ENCODE measurements around the gene GSG1L.
"Not testable (repeated sequence)": the region's sequence is repeated elsewhere in the genome, so short reads cannot be mapped to it uniquely, and the experiment has no call there.

The GSG1L gene

GRCh38 chr16:27883576-27883975 lies 179.9 kb downstream of the GSG1L start:
- POLR2A ChIA-PET = no interaction called here

GRCh38 chr16:27880287-27880686 lies 183.2 kb downstream of the GSG1L start:
- TF ChIP-seq LEF1 (IDR thresholded peaks at IDR 0.05; ENCODE audit: borderline replicate concordance) = no peak
- TF ChIP-seq ARNT (IDR thresholded peaks at IDR 0.05) = no peak
- no peak for TF ChIP-seq BHLHE40 (IDR thresholded peaks at IDR 0.05; ENCODE audit: borderline replicate concordance)
- TF ChIP-seq NFRKB (IDR thresholded peaks at IDR 0.05) = no peak
- TF ChIP-seq L3MBTL2 (conservative IDR thresholded peaks at IDR 0.05) = no peak
- no peak for TF ChIP-seq FOXK2 (IDR thresholded peaks at IDR 0.05)
- TF ChIP-seq ZNF384 (IDR thresholded peaks at IDR 0.05) = no peak
- no peak for TF ChIP-seq PKNOX1 (IDR thresholded peaks at IDR 0.05)
- no peak for TF ChIP-seq HDGF (IDR thresholded peaks at IDR 0.05; ENCODE audit: borderline replicate concordance)
- TF ChIP-seq TARDBP (IDR thresholded peaks at IDR 0.05) = no peak
- no peak for TF ChIP-seq SP1 (IDR thresholded peaks at IDR 0.05)
- TF ChIP-seq FOXM1 (IDR thresholded peaks at IDR 0.05; ENCODE audit: borderline replicate concordance) = no peak
- no peak for TF ChIP-seq CTBP1 (IDR thresholded peaks at IDR 0.05; ENCODE audit: borderline replicate concordance)
- TF ChIP-seq SUZ12 (IDR thresholded peaks at IDR 0.05) = no peak
- TF ChIP-seq FOXA1 (IDR thresholded peaks at IDR 0.05) = no peak
- TF ChIP-seq ELF4 (IDR thresholded peaks at IDR 0.05) = no peak
- ChIA-PET CTCF (no interaction called here), POLR2A (no interaction called here)
- DNase-seq (ENCODE audit: extremely low spot score) = no peak

More at GRCh38 chr16:27883576-27883975, 179.9 kb downstream of the GSG1L start:
- no peak for DNase-seq (ENCODE audit: extremely low spot score)
- CTCF ChIA-PET = no interaction called here
- no peak for TF ChIP-seq HDGF (IDR thresholded peaks at IDR 0.05; ENCODE audit: borderline replicate concordance)
- no peak for TF ChIP-seq NFRKB (IDR thresholded peaks at IDR 0.05)
- TF ChIP-seq SUZ12 (IDR thresholded peaks at IDR 0.05) = no peak
- TF ChIP-seq TARDBP (IDR thresholded peaks at IDR 0.05) = no peak
- no peak for TF ChIP-seq LEF1 (IDR thresholded peaks at IDR 0.05; ENCODE audit: borderline replicate concordance)
- TF ChIP-seq FOXM1 (IDR thresholded peaks at IDR 0.05; ENCODE audit: borderline replicate concordance) = no peak
- no peak for TF ChIP-seq BHLHE40 (IDR thresholded peaks at IDR 0.05; ENCODE audit: borderline replicate concordance)
- no peak for TF ChIP-seq ELF4 (IDR thresholded peaks at IDR 0.05)
- no peak for TF ChIP-seq L3MBTL2 (conservative IDR thresholded peaks at IDR 0.05)
- TF ChIP-seq FOXK2 (IDR thresholded peaks at IDR 0.05) = no peak
- TF ChIP-seq PKNOX1 (IDR thresholded peaks at IDR 0.05) = no peak
- TF ChIP-seq FOXA1 (IDR thresholded peaks at IDR 0.05) = no peak
- TF ChIP-seq SP1 (IDR thresholded peaks at IDR 0.05) = no peak
- TF ChIP-seq ARNT (IDR thresholded peaks at IDR 0.05) = no peak
- no peak for TF ChIP-seq CTBP1 (IDR thresholded peaks at IDR 0.05; ENCODE audit: borderline replicate concordance)

- CTCF ChIA-PET = no interaction called here
- POLR2A ChIA-PET = no interaction called here
- no peak for DNase-seq (ENCODE audit: extremely low spot score)
- no peak for TF ChIP-seq BHLHE40 (IDR thresholded peaks at IDR 0.05; ENCODE audit: borderline replicate concordance)
- no peak for TF ChIP-seq SP1 (IDR thresholded peaks at IDR 0.05)
- no peak for TF ChIP-seq NFRKB (IDR thresholded peaks at IDR 0.05)
- TF ChIP-seq FOXA1 (IDR thresholded peaks at IDR 0.05) = no peak
- TF ChIP-seq CTBP1 (IDR thresholded peaks at IDR 0.05; ENCODE audit: borderline replicate concordance) = no peak
- no peak for TF ChIP-seq L3MBTL2 (conservative IDR thresholded peaks at IDR 0.05)
- TF ChIP-seq ELF4 (IDR thresholded peaks at IDR 0.05) = no peak
- no peak for TF ChIP-seq SUZ12 (IDR thresholded peaks at IDR 0.05)
- TF ChIP-seq TARDBP (IDR thresholded peaks at IDR 0.05) = no peak
- TF ChIP-seq FOXK2 (IDR thresholded peaks at IDR 0.05) = no peak
- TF ChIP-seq PKNOX1 (IDR thresholded peaks at IDR 0.05) = no peak
- no peak for TF ChIP-seq LEF1 (IDR thresholded peaks at IDR 0.05; ENCODE audit: borderline replicate concordance)
- no peak for TF ChIP-seq ZNF384 (IDR thresholded peaks at IDR 0.05)
- TF ChIP-seq FOXM1 (IDR thresholded peaks at IDR 0.05; ENCODE audit: borderline replicate concordance) = no peak
- TF ChIP-seq HDGF (IDR thresholded peaks at IDR 0.05; ENCODE audit: borderline replicate concordance) = no peak
- no peak for TF ChIP-seq ARNT (IDR thresholded peaks at IDR 0.05)
These were observed 183.8 kb downstream of the GSG1L start for GRCh38 chr16:27879601-27880247.

- DNase-seq (ENCODE audit: extremely low spot score); POLR2A ChIA-PET; CTCF ChIA-PET: not testable (repeated sequence)
These were observed 190.9 kb downstream of the GSG1L start for GRCh38 chr16:27872627-27873026.

- DNase-seq (ENCODE audit: extremely low spot score) = no peak
- POLR2A ChIA-PET = no interaction called here
- TF ChIP-seq FOXK2 (IDR thresholded peaks at IDR 0.05) = no peak
- TF ChIP-seq ZNF384 (IDR thresholded peaks at IDR 0.05) = no peak
- TF ChIP-seq TARDBP (IDR thresholded peaks at IDR 0.05) = no peak
- no peak for TF ChIP-seq HDGF (IDR thresholded peaks at IDR 0.05; ENCODE audit: borderline replicate concordance)
- no peak for TF ChIP-seq ELF4 (IDR thresholded peaks at IDR 0.05)
- TF ChIP-seq FOXM1 (IDR thresholded peaks at IDR 0.05; ENCODE audit: borderline replicate concordance) = no peak
- TF ChIP-seq LEF1 (IDR thresholded peaks at IDR 0.05; ENCODE audit: borderline replicate concordance) = no peak
- no peak for TF ChIP-seq PKNOX1 (IDR thresholded peaks at IDR 0.05)
- no peak for TF ChIP-seq FOXA1 (IDR thresholded peaks at IDR 0.05)
- no peak for TF ChIP-seq BHLHE40 (IDR thresholded peaks at IDR 0.05; ENCODE audit: borderline replicate concordance)
- TF ChIP-seq NFRKB (IDR thresholded peaks at IDR 0.05) = no peak
- TF ChIP-seq SP1 (IDR thresholded peaks at IDR 0.05) = no peak
- TF ChIP-seq ARNT (IDR thresholded peaks at IDR 0.05) = no peak
- TF ChIP-seq CTBP1 (IDR thresholded peaks at IDR 0.05; ENCODE audit: borderline replicate concordance) = no peak
- TF ChIP-seq SUZ12 (IDR thresholded peaks at IDR 0.05) = no peak
- CTCF ChIA-PET = no interaction called here
These were observed 193.3 kb downstream of the GSG1L start for GRCh38 chr16:27870116-27870798.
